Measurements from ENCODE around the gene TEDC2. TPM values are rescaled to one million over a fixed set of nuclear protein-coding genes. Genes with fewer than 3 reads are reported as not detected.

Gene TEDC2
- total and polyA plus RNA-seq, 2 of the 8 experiments (the other 6 are each of a cell fraction or from before 2014, with no cell fraction given): 54.6 to 55.6 TPM

GRCh38 chr16:2495041-2495440 lies 35.1 kb downstream of the TEDC2 start:
- no peak overlapping the region for H4K91ac ChIP-seq (replicated peaks; ENCODE audit: insufficient read length, low read length)
- H2BK12ac ChIP-seq (ENCODE audit: low read depth, low read length): no peak overlapping the region
- 0 out of 4 replicates have a peak, but pooled peaks cover 0 to 2% of the 10 kb centered on the region in 2 experiments for H3K79me2 ChIP-seq (ENCODE audit: control insufficient read depth in 1 of 2, insufficient read depth in 2 of 2, low read length in 2 of 2)
- no peak overlapping the region for H3K18ac ChIP-seq (ENCODE audit: extremely low read depth, low read length)
- ChIA-PET CTCF (ENCODE audit: partially characterized antibody) (no interaction called here), POLR2A (ENCODE audit: partially characterized antibody) (interaction anchor here (0.7 to 1.5 kb wide), 2 partner anchors 13 to 222 kb away, joined by 4 read pairs; no protein-coding TSS in a partner anchor)
- FAIRE-seq: no peak
- no peak overlapping the region for H3K27ac ChIP-seq (ENCODE audit: low read depth, low read length)
- no peak overlapping the region for H2BK20ac ChIP-seq (ENCODE audit: low read length)
- H3K23me2 ChIP-seq (ENCODE audit: low read depth, low read length): no peaks in the 10 kb centered on the region
- no peaks in the 10 kb centered on the region for H3K4me1 ChIP-seq (replicated peaks in 1 of 4; ENCODE audit: control insufficient read depth in 3 of 4, insufficient read depth in 4 of 4, low read length in 3 of 4)
- no peak overlapping the region for H2BK5ac ChIP-seq (ENCODE audit: low read depth, low read length)
- H3K4ac ChIP-seq (replicated peaks; ENCODE audit: insufficient read length, low read depth, low read length): no peak overlapping the region
- peaks cover 0 to 9% of the 10 kb centered on the region in 2 experiments for H4K20me1 ChIP-seq (replicated peaks in 1 of 2; ENCODE audit: control insufficient read depth in 1 of 2, insufficient read depth in 2 of 2, low read length in 2 of 2)
- H3K4me2 ChIP-seq (ENCODE audit: insufficient read depth in 1 of 2, low read depth in 2 of 2, low read length in 2 of 2): no peak overlapping the region
- no peak overlapping the region for H3K14ac ChIP-seq (ENCODE audit: insufficient read length)
- no peaks in the 10 kb centered on the region for H3K9me3 ChIP-seq (ENCODE audit: insufficient read depth in 2 of 2, low read depth in 1 of 2, low read length in 1 of 2)
- peaks cover 0 to 15% (median 4%) of the 10 kb centered on the region in 4 experiments; a peak in 4 of 8 replicates for H3K36me3 ChIP-seq (ENCODE audit: control insufficient read depth in 2 of 4, insufficient read depth in 4 of 4, low read length in 3 of 4)
- H3K79me1 ChIP-seq (ENCODE audit: low read depth, low read length): no peaks in the 10 kb centered on the region; the same call in 1 of the 2 replicates
- no peak overlapping the region for H2BK120ac ChIP-seq (replicated peaks; ENCODE audit: low read depth, low read length)
- no peak overlapping the region for H2AFZ ChIP-seq (ENCODE audit: low read length)
- no peak overlapping the region for H2AK5ac ChIP-seq (ENCODE audit: low read depth, low read length)
- WGBS, 2 experiments (ENCODE audit: extremely low coverage in 1 of 2, insufficient coverage in 1 of 2, insufficient read length in 1 of 2, insufficient replicate concordance in 2 of 2, low coverage in 1 of 2, low lambda C conversion rate in 2 of 2, missing lambda C conversion rate in 1 of 2): 92% methylated on average over 5 of the region's 5 CpGs; no CpG with 5 or more reads in 1 of the 2 experiments
- no peak overlapping the region for H3K23ac ChIP-seq (ENCODE audit: insufficient read length)
- no peak for DNase-seq (ENCODE audit: low read depth in 1 of 2, low spot score in 2 of 2)
- H3K4me3 ChIP-seq (ENCODE audit: extremely low read depth in 1 of 4, insufficient read depth in 2 of 4, low read depth in 3 of 4, low read length in 4 of 4): no peak overlapping the region
- H4K5ac ChIP-seq (ENCODE audit: insufficient read length, low read depth, low read length): no peak overlapping the region
- H2BK15ac ChIP-seq (ENCODE audit: low read length): no peak overlapping the region
- H3K56ac ChIP-seq (replicated peaks; ENCODE audit: insufficient read length, low read depth, low read length): no peak overlapping the region
- no peak overlapping the region for H4K8ac ChIP-seq (ENCODE audit: extremely low read depth, insufficient read depth, low read length)
- no peak overlapping the region for H3K9ac ChIP-seq (replicated peaks in 1 of 4; ENCODE audit: extremely low read depth in 1 of 4, low read depth in 3 of 4, low read length in 3 of 4)
- no peaks in the 10 kb centered on the region for H3K27me3 ChIP-seq (replicated peaks in 1 of 4; ENCODE audit: control insufficient read depth in 3 of 4, extremely low read depth in 1 of 4, insufficient read depth in 3 of 4, low read length in 3 of 4)
- no peak for TF ChIP-seq MAFK (IDR thresholded peaks at IDR 0.05; ENCODE audit: low read depth, low read length)
- TF ChIP-seq CTCF (IDR thresholded peaks at IDR 0.05; ENCODE audit: control extremely low read depth in 1 of 3, insufficient read depth in 1 of 3, low read depth in 1 of 3, low read length in 3 of 3): no peak
- TF ChIP-seq KDM1A (IDR thresholded peaks at IDR 0.05; ENCODE audit: borderline replicate concordance, low read length): no peak
- TF ChIP-seq NANOG (IDR thresholded peaks at IDR 0.05; ENCODE audit: insufficient read depth, low read depth, low read length, poor library complexity, severe bottlenecking): no peak
- no peak for TF ChIP-seq SIRT6 (IDR thresholded peaks at IDR 0.05; ENCODE audit: low read length)
- no peak for TF ChIP-seq HDAC2 (IDR thresholded peaks at IDR 0.05; ENCODE audit: borderline replicate concordance in 1 of 2, low read depth in 2 of 2, low read length in 2 of 2)
- TF ChIP-seq KDM5A (IDR thresholded peaks at IDR 0.05; ENCODE audit: low read length): no peak
- no peak for TF ChIP-seq EZH2 (IDR thresholded peaks at IDR 0.05; ENCODE audit: low read depth, low read length, severe bottlenecking)
- TF ChIP-seq POLR2A (IDR thresholded peaks at IDR 0.05; ENCODE audit: control extremely low read depth in 1 of 2, low read depth in 2 of 2, low read length in 2 of 2): no peak
- no peak for TF ChIP-seq E2F6 (IDR thresholded peaks at IDR 0.05)
- no peak for TF ChIP-seq HDAC6 (IDR thresholded peaks at IDR 0.05; ENCODE audit: low read depth, low read length)
